ENCODE measurements around the gene ADRM1. TPM values are rescaled to one million over a fixed set of nuclear protein-coding genes. Genes with fewer than 3 reads are reported as not detected.

Gene ADRM1
- total RNA-seq, 1 experiment from 2014 or later: 173 TPM

- Histone ChIP-seq H4K20me1 (ENCODE audit: insufficient read depth) (peaks cover 35% of the 10 kb centered on the region), H3K4me3 (no peak overlapping the region), H3F3A (ENCODE audit: insufficient read depth, low read depth) (no peaks in the 10 kb centered on the region; the same call in 1 of the 2 replicates), H3K79me2 (ENCODE audit: low read depth) (no peaks in the 10 kb centered on the region), H3K4me1 (replicated peaks; ENCODE audit: insufficient read depth) (no peaks in the 10 kb centered on the region), H3K4me2 (no peak overlapping the region), H3K27me3 (ENCODE audit: insufficient read depth, low read depth) (no peaks in the 10 kb centered on the region), H3K9me3 (ENCODE audit: insufficient read depth, low read depth) (no peaks in the 10 kb centered on the region), H3K27ac (no peak overlapping the region), H3K36me3 (ENCODE audit: low read depth) (peaks cover 39% of the 10 kb centered on the region), H3K9me2 (ENCODE audit: insufficient read depth) (no peaks in the 10 kb centered on the region), H2AFZ (no peak overlapping the region)
- DNase-seq: no peak
- TF ChIP-seq CTCF (conservative IDR thresholded peaks at IDR 0.05) (no peak), EZH2 (IDR thresholded peaks at IDR 0.05; ENCODE audit: low read depth) (no peak)
- no TSS peak for BruUV-seq (replicated peaks)
- intact Hi-C loops (cut with micrococcal nuclease; ENCODE audit: unreplicated experiment): no loop called here
- ChIA-PET POLR2A (ENCODE audit: unreplicated experiment) (no interaction called here), CTCF (no interaction called here)
Measured at GRCh38 chr20:62281161-62281933, 21.4 kb upstream of the ADRM1 start.

GRCh38 chr20:62282103-62282502, 20.7 kb upstream of the ADRM1 start:
- CTCF ChIA-PET: no interaction called here
- BruUV-seq (replicated peaks): no TSS peak
- Histone ChIP-seq H4K20me1 (ENCODE audit: insufficient read depth) (peaks cover 33% of the 10 kb centered on the region), H3K27me3 (ENCODE audit: insufficient read depth, low read depth) (no peaks in the 10 kb centered on the region), H3K4me1 (replicated peaks; ENCODE audit: insufficient read depth) (no peaks in the 10 kb centered on the region), H3K36me3 (ENCODE audit: low read depth) (peaks cover 39% of the 10 kb centered on the region), H3K9me3 (ENCODE audit: insufficient read depth, low read depth) (no peaks in the 10 kb centered on the region), H3K27ac (no peak overlapping the region), H2AFZ (no peak overlapping the region), H3K9me2 (ENCODE audit: insufficient read depth) (no peaks in the 10 kb centered on the region), H3K79me2 (ENCODE audit: low read depth) (no peaks in the 10 kb centered on the region), H3F3A (ENCODE audit: insufficient read depth, low read depth) (no peaks in the 10 kb centered on the region; the same call in 1 of the 2 replicates), H3K4me3 (no peak overlapping the region), H3K4me2 (no peak overlapping the region)
- intact Hi-C loops (cut with micrococcal nuclease; ENCODE audit: unreplicated experiment): no loop called here
- DNase-seq: no peak
- POLR2A ChIA-PET (ENCODE audit: unreplicated experiment): no interaction called here
- TF ChIP-seq EZH2 (IDR thresholded peaks at IDR 0.05; ENCODE audit: low read depth) (no peak), CTCF (conservative IDR thresholded peaks at IDR 0.05) (no peak)

- H3K27ac ChIP-seq: no peak overlapping the region
- H4K20me1 ChIP-seq (ENCODE audit: insufficient read depth): peaks cover 41% of the 10 kb centered on the region
- H3K4me3 ChIP-seq: no peak overlapping the region
- ChIA-PET POLR2A (ENCODE audit: unreplicated experiment) (no interaction called here), CTCF (no interaction called here)
- no peak for TF ChIP-seq EZH2 (IDR thresholded peaks at IDR 0.05; ENCODE audit: low read depth)
- TF ChIP-seq CTCF (conservative IDR thresholded peaks at IDR 0.05): no peak
- peaks cover 8% of the 10 kb centered on the region; the same call in 1 of the 2 replicates for H3F3A ChIP-seq (ENCODE audit: insufficient read depth, low read depth)
- BruUV-seq (replicated peaks): no TSS peak
- H3K9me2 ChIP-seq (ENCODE audit: insufficient read depth): no peaks in the 10 kb centered on the region
- H3K9me3 ChIP-seq (ENCODE audit: insufficient read depth, low read depth): no peaks in the 10 kb centered on the region
- intact Hi-C loops (cut with micrococcal nuclease; ENCODE audit: unreplicated experiment): no loop called here
- H3K4me1 ChIP-seq (replicated peaks; ENCODE audit: insufficient read depth): no peaks in the 10 kb centered on the region
- H3K79me2 ChIP-seq (ENCODE audit: low read depth): no peaks in the 10 kb centered on the region
- no peak for DNase-seq
- no peaks in the 10 kb centered on the region for H3K27me3 ChIP-seq (ENCODE audit: insufficient read depth, low read depth)
- no peak overlapping the region for H3K4me2 ChIP-seq
- H3K36me3 ChIP-seq (ENCODE audit: low read depth): peaks cover 41% of the 10 kb centered on the region
- no peak overlapping the region for H2AFZ ChIP-seq
Measured at GRCh38 chr20:62282877-62283503, 19.8 kb upstream of the ADRM1 start.

Measured in PC-9 (cell line).